Panc1 (cell line): ENCODE measurements around the gene PRSS22. TPM values are rescaled to one million over a fixed set of nuclear protein-coding genes. Genes with fewer than 3 reads are reported as not detected.

Source experiments
- ATAC-seq: fragments of 200-7000 bp; cut with Tn5 transposase; 2 replicates; pipeline ENCODE4 v1.9.1; 2020; ENCODE audit warnings: mild to moderate bottlenecking, moderate library complexity
- BruUV-seq: library from RNA; stranded (reverse); fragments of 400-500 nt; replicated peaks from 2 replicates; lab custom pipeline; 2021; lab: Mats Ljungman, UMichigan
- CTCF ChIA-PET: fragments of 300-600 bp; sonication (Branson Sonifier 250); formaldehyde crosslinking; loops from one replicate; lab custom pipeline; 2022; ENCODE audit warnings: antibody characterized with exemption; lab: Charles Lee
- POLR2A ChIA-PET: fragments of 300-600 bp; sonication (Branson Sonifier 250); formaldehyde crosslinking; loops from one replicate; lab custom pipeline; 2022; ENCODE audit warnings: antibody characterized with exemption; lab: Charles Lee
- DNase-seq: peaks from one replicate; pipeline ENCODE4 v3.0.0-alpha.2; 2010; ENCODE audit warnings: low read depth, low spot score
- H3K27ac ChIP-seq: 2 replicates; pipeline ENCODE4 v1.5.1; 2011; ENCODE audit warnings: mild to moderate bottlenecking, low read length, inconsistent platforms
- H3K27me3 ChIP-seq: fragments of 200-500 bp; sonication (Bioruptor generic); 2 replicates; pipeline ENCODE4 v1.6.0; 2014; ENCODE audit warnings: low read length, inconsistent platforms; ENCODE audit not compliant: control insufficient read depth, insufficient read depth
- H3K36me3 ChIP-seq: fragments of 200-500 bp; sonication (Bioruptor generic); 2 replicates; pipeline ENCODE4 v1.5.1; 2014; ENCODE audit warnings: inconsistent platforms, mild to moderate bottlenecking, low read length, moderate library complexity; ENCODE audit not compliant: control insufficient read depth, insufficient read depth
- H3K4me1 ChIP-seq: 2 replicates; pipeline ENCODE4 v1.5.1; 2011; ENCODE audit warnings: inconsistent platforms, mild to moderate bottlenecking, low read length, moderate library complexity; ENCODE audit not compliant: control insufficient read depth, insufficient read depth
- H3K4me3 ChIP-seq, 2 experiments: 2 replicates each; pipeline ENCODE4 v1.5.1; 2011 to 2012; ENCODE audit warnings: low read depth in 2 of 2, low read length in 2 of 2, mild to moderate bottlenecking in 2 of 2, inconsistent platforms in 1 of 2, moderate library complexity in 1 of 2
- H3K9me3 ChIP-seq: fragments of 200-500 bp; sonication (Bioruptor generic); 2 replicates; pipeline ENCODE4 v1.5.1; 2014; ENCODE audit warnings: low read depth, mild to moderate bottlenecking, inconsistent platforms, low read length, moderate library complexity; ENCODE audit not compliant: control insufficient read depth, insufficient read depth
- POLR2AphosphoS5 ChIP-seq: IDR thresholded peaks from 2 replicates; pipeline ENCODE4 v1.6.1; 2012; ENCODE audit warnings: mild to moderate bottlenecking, low read depth, low read length, moderate library complexity
- SIN3A ChIP-seq: IDR thresholded peaks from 2 replicates; pipeline ENCODE4 v1.6.1; 2012; ENCODE audit warnings: low read depth, mild to moderate bottlenecking, low read length, moderate library complexity, borderline replicate concordance; ENCODE audit not compliant: insufficient read depth
- TCF7L2 ChIP-seq: IDR thresholded peaks from 2 replicates; pipeline ENCODE4 v1.6.1; 2011; ENCODE audit warnings: mild to moderate bottlenecking, low read depth, low read length, inconsistent platforms
- in situ Hi-C: cut with HindIII; loops from 2 replicates; pipeline ENCODE4 v1.10.0; 2016; ENCODE audit warnings: low sequenced_read_pairs, low pct_unique_long_range_greater_than_20kb
- intact Hi-C: fragments of 100-400 bp; cut with micrococcal nuclease; formaldehyde crosslinking; loops from one replicate; pipeline ENCODE4 v1.10.0; 2022; ENCODE audit not compliant: unreplicated experiment
- total RNA-seq: library from RNA; stranded (reverse); gene quantifications from one replicate; pipeline ENCODE4 v1.2.1, GENCODE V29; 2021; ENCODE audit not compliant: unreplicated experiment
- TF ChIP-seq, protein P1 (sequence below): fragments of 450-650 bp; IDR thresholded peaks from 2 replicates; pipeline ENCODE4 v1.5.1; 2017; ENCODE audit warnings: mild to moderate bottlenecking
- TF ChIP-seq, protein P2 (sequence below), 2 experiments: IDR thresholded peaks; 2 replicates each; pipeline ENCODE4 v1.6.1; 2011 to 2012; ENCODE audit warnings: low read depth in 2 of 2, control low read depth in 1 of 2, low read length in 1 of 2, mild to moderate bottlenecking in 1 of 2, moderate library complexity in 1 of 2; ENCODE audit not compliant: insufficient read depth in 1 of 2

The PRSS22 gene
- total RNA-seq, 1 experiment from 2014 or later: 23.9 TPM

DNA sequence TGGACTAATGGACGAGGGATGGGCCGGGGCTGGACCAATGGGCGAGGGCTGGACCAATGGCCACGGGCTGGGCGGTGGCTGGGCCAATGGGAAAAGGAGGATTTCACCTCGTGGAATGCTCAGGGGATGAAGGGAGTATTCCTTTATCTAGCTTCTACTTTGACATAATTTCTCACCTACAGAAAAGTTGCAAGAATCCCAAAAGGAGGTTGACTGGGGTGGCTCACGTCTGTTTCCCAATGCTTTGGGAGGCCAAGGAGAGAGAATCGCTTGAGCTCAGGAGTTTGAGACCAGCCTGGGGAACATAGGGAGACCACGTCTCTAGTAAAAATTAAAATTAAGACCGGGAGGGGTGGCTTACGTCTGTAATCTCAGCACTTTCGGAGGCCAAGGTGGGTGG is 48.0 kb upstream of the PRSS22 start:
- POLR2A ChIA-PET: interaction anchor here (0.8 kb wide), 1 partner anchor 160 kb away, joined by 3 read pairs; no protein-coding TSS in a partner anchor
- DNase-seq (no peak), ATAC-seq (peak; percentile 88)
- CTCF ChIA-PET: interaction anchor here (0.6 to 2.2 kb wide), 4 partner anchors 23 to 67 kb away, joined by 3 to 12 read pairs (median 4); partner anchors contain the start of gene FLYWCH2
- TF ChIP-seq, protein P1, sequence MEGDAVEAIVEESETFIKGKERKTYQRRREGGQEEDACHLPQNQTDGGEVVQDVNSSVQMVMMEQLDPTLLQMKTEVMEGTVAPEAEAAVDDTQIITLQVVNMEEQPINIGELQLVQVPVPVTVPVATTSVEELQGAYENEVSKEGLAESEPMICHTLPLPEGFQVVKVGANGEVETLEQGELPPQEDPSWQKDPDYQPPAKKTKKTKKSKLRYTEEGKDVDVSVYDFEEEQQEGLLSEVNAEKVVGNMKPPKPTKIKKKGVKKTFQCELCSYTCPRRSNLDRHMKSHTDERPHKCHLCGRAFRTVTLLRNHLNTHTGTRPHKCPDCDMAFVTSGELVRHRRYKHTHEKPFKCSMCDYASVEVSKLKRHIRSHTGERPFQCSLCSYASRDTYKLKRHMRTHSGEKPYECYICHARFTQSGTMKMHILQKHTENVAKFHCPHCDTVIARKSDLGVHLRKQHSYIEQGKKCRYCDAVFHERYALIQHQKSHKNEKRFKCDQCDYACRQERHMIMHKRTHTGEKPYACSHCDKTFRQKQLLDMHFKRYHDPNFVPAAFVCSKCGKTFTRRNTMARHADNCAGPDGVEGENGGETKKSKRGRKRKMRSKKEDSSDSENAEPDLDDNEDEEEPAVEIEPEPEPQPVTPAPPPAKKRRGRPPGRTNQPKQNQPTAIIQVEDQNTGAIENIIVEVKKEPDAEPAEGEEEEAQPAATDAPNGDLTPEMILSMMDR: no peak
- TF ChIP-seq TCF7L2 (no peak), SIN3A (no peak), POLR2AphosphoS5 (no peak)
- TF ChIP-seq, protein P2, sequence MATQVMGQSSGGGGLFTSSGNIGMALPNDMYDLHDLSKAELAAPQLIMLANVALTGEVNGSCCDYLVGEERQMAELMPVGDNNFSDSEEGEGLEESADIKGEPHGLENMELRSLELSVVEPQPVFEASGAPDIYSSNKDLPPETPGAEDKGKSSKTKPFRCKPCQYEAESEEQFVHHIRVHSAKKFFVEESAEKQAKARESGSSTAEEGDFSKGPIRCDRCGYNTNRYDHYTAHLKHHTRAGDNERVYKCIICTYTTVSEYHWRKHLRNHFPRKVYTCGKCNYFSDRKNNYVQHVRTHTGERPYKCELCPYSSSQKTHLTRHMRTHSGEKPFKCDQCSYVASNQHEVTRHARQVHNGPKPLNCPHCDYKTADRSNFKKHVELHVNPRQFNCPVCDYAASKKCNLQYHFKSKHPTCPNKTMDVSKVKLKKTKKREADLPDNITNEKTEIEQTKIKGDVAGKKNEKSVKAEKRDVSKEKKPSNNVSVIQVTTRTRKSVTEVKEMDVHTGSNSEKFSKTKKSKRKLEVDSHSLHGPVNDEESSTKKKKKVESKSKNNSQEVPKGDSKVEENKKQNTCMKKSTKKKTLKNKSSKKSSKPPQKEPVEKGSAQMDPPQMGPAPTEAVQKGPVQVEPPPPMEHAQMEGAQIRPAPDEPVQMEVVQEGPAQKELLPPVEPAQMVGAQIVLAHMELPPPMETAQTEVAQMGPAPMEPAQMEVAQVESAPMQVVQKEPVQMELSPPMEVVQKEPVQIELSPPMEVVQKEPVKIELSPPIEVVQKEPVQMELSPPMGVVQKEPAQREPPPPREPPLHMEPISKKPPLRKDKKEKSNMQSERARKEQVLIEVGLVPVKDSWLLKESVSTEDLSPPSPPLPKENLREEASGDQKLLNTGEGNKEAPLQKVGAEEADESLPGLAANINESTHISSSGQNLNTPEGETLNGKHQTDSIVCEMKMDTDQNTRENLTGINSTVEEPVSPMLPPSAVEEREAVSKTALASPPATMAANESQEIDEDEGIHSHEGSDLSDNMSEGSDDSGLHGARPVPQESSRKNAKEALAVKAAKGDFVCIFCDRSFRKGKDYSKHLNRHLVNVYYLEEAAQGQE (IDR thresholded peaks at IDR 0.05; ENCODE audit: insufficient read depth in 1 of 2, low read depth in 2 of 2, low read length in 1 of 2): no peak
- Histone ChIP-seq H3K9me3 (no peaks in the 10 kb centered on the region), H3K36me3 (no peaks in the 10 kb centered on the region), H3K27ac (peak overlapping the region; percentile 76), H3K4me1 (peaks cover 6% of the 10 kb centered on the region), H3K27me3 (no peaks in the 10 kb centered on the region), H3K4me3 (peak overlapping the region; percentile 29 to 58)
- intact Hi-C loops: no loop called here
- BruUV-seq: no TSS peak
- in situ Hi-C loops: no loop called here

DNA sequence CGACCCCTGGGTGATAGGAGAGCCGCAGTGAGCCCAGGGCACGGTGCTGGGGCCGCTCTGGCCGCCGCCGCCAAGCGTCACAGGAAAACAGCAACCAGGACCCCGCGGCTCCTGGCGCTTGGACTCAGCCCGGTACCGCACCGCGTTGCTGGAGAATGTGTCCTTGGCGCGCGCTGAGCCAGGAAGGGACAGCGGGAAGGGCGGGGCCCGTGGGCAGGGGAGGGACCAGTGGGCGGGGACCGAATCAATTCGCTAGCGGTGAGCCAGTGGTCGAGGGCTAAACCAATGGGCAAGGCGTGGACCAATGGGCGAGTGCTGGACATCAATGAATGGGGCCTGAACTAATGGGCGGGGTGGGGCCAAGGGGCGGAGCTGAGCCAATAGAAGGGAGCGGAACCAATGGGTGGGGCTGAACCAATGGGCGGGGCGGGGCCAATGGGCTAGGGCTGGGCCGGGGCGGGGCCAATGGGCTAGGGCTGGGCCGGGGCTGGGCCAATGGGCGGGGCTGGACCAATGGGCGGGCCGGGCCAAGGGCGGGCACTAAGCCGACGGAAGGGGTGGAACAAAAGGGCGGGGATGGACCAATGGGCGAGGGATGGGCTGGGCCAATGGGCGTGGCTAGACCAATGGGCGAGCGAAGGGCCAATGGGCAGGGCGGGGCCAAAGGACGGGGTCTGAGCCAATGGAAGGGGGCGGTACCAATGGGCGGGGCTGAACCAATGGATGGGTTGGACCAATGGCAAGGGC is 47.4 kb upstream of the PRSS22 start:
- in situ Hi-C loops (no loop called here), intact Hi-C loops (no loop called here)
- DNase-seq: peak; percentile 98
- ChIA-PET CTCF (interaction anchor here (0.6 to 1.0 kb wide), 4 partner anchors 23 to 66 kb away, joined by 3 to 14 read pairs (median 4); partner anchors contain the start of gene FLYWCH2), POLR2A (interaction anchor here (0.8 kb wide), 1 partner anchor 159 kb away, joined by 3 read pairs; no protein-coding TSS in a partner anchor)
- Histone ChIP-seq H3K4me3 (peak overlapping the region; percentile 64 to 92), H3K27me3 (no peaks in the 10 kb centered on the region), H3K9me3 (no peaks in the 10 kb centered on the region), H3K27ac (peak overlapping the region; percentile 96), H3K36me3 (no peaks in the 10 kb centered on the region), H3K4me1 (peaks cover 6% of the 10 kb centered on the region)
- ATAC-seq: peak; percentile 84
- TF ChIP-seq POLR2AphosphoS5: peak; percentile 100
- TF ChIP-seq, protein P1: no peak
- no peak for TF ChIP-seq TCF7L2
- TF ChIP-seq, protein P2 (IDR thresholded peaks at IDR 0.05; ENCODE audit: insufficient read depth in 1 of 2, low read depth in 2 of 2, low read length in 1 of 2): peak; percentile 36 to 65; a peak in 2 of 4 replicates
- TF ChIP-seq SIN3A: peak; percentile 94
- BruUV-seq: no TSS peak
